ENCODE data around the gene PANK4. TPM values are rescaled to one million over a fixed set of nuclear protein-coding genes. Genes with fewer than 3 reads are reported as not detected.

PANK4 gene
- polyA plus RNA-seq, 1 donor from 2014 or later: 19.4 TPM

DNA sequence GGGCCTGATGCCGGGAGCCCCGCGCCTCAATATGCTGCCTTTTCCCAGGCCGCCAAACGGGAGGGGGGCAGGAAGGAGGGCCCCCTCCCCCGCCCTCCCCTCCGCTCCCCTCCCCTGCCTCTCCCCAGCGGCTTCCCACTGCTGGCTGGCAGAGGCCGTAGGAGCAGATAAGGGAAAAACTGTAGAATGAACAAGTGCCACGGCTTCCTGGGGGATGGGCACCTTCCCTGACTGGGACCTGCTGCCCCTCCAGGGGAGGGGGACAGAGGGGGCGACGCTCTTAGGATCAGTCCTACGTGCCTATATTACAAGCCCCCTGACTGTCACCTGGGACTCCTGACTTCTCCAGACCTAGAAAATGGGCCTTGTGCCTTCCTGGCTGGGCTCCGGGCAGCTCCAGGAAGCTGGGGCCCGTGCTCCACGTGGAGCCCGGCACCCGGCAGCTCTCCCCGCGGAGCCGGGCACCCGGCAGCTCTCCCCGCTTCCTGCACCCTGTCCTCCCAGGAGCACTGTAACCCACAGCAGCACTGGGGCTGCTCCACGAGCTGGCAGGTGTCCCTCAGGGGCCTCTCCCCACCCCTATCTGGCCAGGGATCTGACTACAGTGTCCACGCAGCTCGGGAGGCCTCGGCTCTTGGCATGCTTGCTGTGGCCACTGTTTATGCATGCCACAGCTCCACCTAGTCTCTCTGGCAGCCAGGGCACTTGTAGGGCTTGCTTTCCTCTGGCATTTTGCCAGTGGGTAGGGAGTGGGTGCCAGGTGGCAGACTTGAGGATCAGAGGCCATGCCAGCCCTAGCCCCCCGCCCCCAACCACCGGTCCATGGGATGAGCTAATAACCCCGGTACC, 4.3 kb upstream of the PANK4 start:
- H3K4me1 Mint-ChIP-seq: peaks cover 4 to 11% (median 5%) of the 10 kb centered on the region in 3 donors
- peak overlapping the region in 2 of 4 donors; percentile 12 to 43 for H3K4me3 Mint-ChIP-seq
- H3K36me3 Mint-ChIP-seq: no peaks in the 10 kb centered on the region
- H3K27ac Mint-ChIP-seq: no peak overlapping the region
- no peaks in the 10 kb centered on the region for H3K9me3 Mint-ChIP-seq
- peaks cover 22% of the 10 kb centered on the region for H3K27me3 Mint-ChIP-seq

GRCh38 chr1:2529784-2530512, 3.6 kb upstream of the PANK4 start, which contains the start of gene HES5:
Gene HES5 (minus strand): TSS chr1:2530263. CDS start chr1:2530164, 99 bp downstream.
- no peaks in the 10 kb centered on the region for H3K9me3 Mint-ChIP-seq
- peak within 1 kb of the TSS; percentile 79 to 93 (median 86) for H3K4me3 Mint-ChIP-seq
- peak within 1 kb of the TSS in 1 of 3 donors; percentile 87 for H3K27ac Mint-ChIP-seq
- peaks cover 19% of the 10 kb centered on the region for H3K27me3 Mint-ChIP-seq
- H3K4me1 Mint-ChIP-seq: peaks cover 6 to 13% (median 8%) of the 10 kb centered on the region in 3 donors
- no peaks in the 10 kb centered on the region for H3K36me3 Mint-ChIP-seq

- H3K4me3 Mint-ChIP-seq: peak overlapping the region; percentile 79 to 93 (median 86)
- no peaks in the 10 kb centered on the region for H3K36me3 Mint-ChIP-seq
- no peaks in the 10 kb centered on the region for H3K9me3 Mint-ChIP-seq
- H3K4me1 Mint-ChIP-seq: peaks cover 14 to 18% (median 16%) of the 10 kb centered on the region in 3 donors
- peak overlapping the region in 1 of 3 donors; percentile 87 for H3K27ac Mint-ChIP-seq
- peaks cover 19% of the 10 kb centered on the region for H3K27me3 Mint-ChIP-seq
Observed at GRCh38 chr1:2528966-2529783, 2.8 kb upstream of the PANK4 start.

DNA sequence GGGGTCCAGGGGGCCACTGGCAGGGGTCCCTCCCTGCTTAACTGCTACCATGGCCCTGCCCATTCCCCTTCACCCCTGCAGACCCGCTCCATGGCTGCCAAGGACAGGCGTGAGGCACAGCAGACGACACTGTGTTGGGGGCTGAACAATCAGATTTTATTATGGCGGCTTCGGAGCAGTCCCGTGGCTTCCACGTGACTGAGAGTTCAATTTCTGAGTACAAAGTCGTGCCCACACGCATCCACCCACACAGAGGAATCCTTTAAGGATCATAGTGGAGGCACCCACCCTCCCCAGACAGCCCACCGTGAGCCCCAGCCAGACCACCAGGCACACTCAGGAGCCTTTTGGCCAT, 2.2 kb upstream of the PANK4 start:
- Mint-ChIP-seq H3K27ac (peak overlapping the region in 1 of 3 donors; percentile 87), H3K9me3 (no peaks in the 10 kb centered on the region), H3K36me3 (no peaks in the 10 kb centered on the region), H3K4me3 (peak overlapping the region; percentile 79 to 93 (median 86)), H3K27me3 (peaks cover 17% of the 10 kb centered on the region), H3K4me1 (peaks cover 16 to 22% (median 17%) of the 10 kb centered on the region in 3 donors)

GRCh38 chr1:2528016-2528415, 1.6 kb upstream of the PANK4 start:
- Mint-ChIP-seq H3K27ac (no peak overlapping the region), H3K4me3 (peak overlapping the region in 1 of 4 donors; percentile 94), H3K36me3 (no peaks in the 10 kb centered on the region), H3K9me3 (no peaks in the 10 kb centered on the region), H3K4me1 (peaks cover 16 to 24% (median 17%) of the 10 kb centered on the region in 3 donors), H3K27me3 (peaks cover 15% of the 10 kb centered on the region)

DNA sequence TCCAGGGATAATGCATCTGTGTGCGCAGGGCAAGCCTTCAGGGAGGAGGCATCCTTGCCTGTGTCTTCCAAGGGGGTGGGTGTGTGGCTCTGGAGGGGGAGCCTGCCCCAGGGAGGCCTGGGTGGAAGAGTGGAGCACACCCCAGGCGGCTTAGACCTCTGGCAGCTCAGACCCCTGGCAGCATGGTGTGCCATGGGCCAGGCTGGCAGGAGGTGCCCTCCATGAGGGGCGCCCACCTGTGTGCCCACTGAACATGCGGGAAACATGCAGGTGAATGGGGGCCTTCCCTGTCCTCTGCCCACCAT, 1.1 kb upstream of the PANK4 start:
- no peaks in the 10 kb centered on the region for H3K36me3 Mint-ChIP-seq
- H3K27me3 Mint-ChIP-seq: peaks cover 15% of the 10 kb centered on the region
- H3K4me1 Mint-ChIP-seq: peaks cover 16 to 28% (median 17%) of the 10 kb centered on the region in 3 donors
- H3K9me3 Mint-ChIP-seq: no peaks in the 10 kb centered on the region
- peak overlapping the region in 1 of 4 donors; percentile 94 for H3K4me3 Mint-ChIP-seq
- no peak overlapping the region for H3K27ac Mint-ChIP-seq

DNA sequence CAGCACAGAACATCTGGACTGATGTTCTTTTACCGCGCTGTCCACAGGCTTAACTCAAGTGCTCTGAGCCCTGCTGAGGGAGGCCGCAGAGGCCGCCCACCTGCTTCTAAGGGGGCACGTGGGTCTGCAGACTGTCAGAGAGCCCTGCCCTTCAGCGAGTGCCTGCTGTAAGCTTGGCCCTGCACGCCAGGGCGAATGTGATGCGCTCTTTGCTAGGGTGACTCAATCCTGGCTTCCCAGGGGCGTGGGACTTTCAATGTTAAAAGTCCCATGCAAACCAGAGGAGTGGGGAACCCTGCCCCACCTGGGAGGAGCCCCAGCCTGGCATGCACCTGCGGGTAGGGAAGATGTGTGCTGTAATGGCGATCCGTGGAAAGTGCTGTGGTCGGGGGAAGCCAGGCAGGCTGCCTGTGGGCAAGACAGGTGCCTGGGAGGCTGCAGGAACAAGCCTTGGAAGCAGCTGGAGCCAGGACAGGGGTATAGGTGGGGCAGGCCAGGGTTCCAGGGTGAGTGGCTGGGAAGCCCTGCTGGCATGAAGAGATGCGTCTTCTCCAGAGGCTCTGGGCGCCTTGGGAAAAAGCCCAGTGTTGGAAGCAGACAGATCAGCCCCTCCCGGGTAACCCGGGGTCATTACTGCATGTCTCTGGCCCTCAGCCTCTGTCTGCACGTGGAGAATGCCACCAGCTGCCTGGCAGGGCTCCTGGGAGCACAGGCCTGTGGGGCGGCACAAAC, 594 bp upstream of the PANK4 start:
- Mint-ChIP-seq H3K4me3 (peak overlapping the region; percentile 3 to 99 (median 80)), H3K4me1 (peaks cover 16 to 28% (median 17%) of the 10 kb centered on the region in 3 donors), H3K9me3 (no peaks in the 10 kb centered on the region), H3K36me3 (no peaks in the 10 kb centered on the region), H3K27ac (peak overlapping the region; percentile 11 to 99 (median 89)), H3K27me3 (peaks cover 14% of the 10 kb centered on the region)

- Mint-ChIP-seq H3K9me3 (no peaks in the 10 kb centered on the region), H3K4me1 (peaks cover 15 to 28% (median 17%) of the 10 kb centered on the region in 3 donors), H3K36me3 (no peaks in the 10 kb centered on the region), H3K27me3 (peaks cover 6% of the 10 kb centered on the region), H3K4me3 (peak overlapping the region; percentile 88 to 99 (median 94)), H3K27ac (peak overlapping the region; percentile 46 to 89 (median 83))
Observed at GRCh38 chr1:2525572-2525919, 850 bp downstream of the PANK4 start.

- peak overlapping the region; percentile 65 to 94 (median 85) for H3K4me3 Mint-ChIP-seq
- peaks cover 15 to 28% (median 17%) of the 10 kb centered on the region in 3 donors for H3K4me1 Mint-ChIP-seq
- H3K27me3 Mint-ChIP-seq: peaks cover 5% of the 10 kb centered on the region
- no peaks in the 10 kb centered on the region for H3K9me3 Mint-ChIP-seq
- H3K36me3 Mint-ChIP-seq: no peaks in the 10 kb centered on the region
- H3K27ac Mint-ChIP-seq: no peak overlapping the region
Observed at GRCh38 chr1:2523891-2524609, 2.3 kb downstream of the PANK4 start.

GRCh38 chr1:2523191-2523890, 3.1 kb downstream of the PANK4 start:
- H3K36me3 Mint-ChIP-seq: no peaks in the 10 kb centered on the region
- no peaks in the 10 kb centered on the region for H3K9me3 Mint-ChIP-seq
- peak overlapping the region in 1 of 3 donors; percentile 47 for H3K27ac Mint-ChIP-seq
- peak overlapping the region in 1 of 4 donors; percentile 94 for H3K4me3 Mint-ChIP-seq
- H3K4me1 Mint-ChIP-seq: peaks cover 13 to 24% (median 14%) of the 10 kb centered on the region in 3 donors
- H3K27me3 Mint-ChIP-seq: no peaks in the 10 kb centered on the region

DNA sequence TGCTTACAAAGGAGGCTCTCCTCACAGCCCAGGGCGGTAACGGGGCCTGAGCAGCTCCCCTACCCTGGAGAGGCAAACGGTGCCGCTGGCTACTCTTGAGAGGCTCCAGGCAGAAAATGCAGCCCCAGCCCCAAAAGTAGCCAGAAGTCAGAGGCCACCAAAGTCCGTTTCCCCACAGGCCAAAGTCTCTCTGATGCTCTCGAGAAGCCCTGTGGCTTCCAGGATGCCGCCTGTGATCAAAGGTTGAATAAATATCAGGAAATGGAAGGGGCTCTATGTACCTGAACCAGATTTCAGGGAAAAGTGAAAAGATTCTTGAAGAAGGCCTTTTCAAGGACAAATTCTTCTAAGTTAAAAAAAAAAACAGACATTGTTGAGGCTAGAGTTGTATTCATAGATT, 4.2 kb downstream of the PANK4 start:
- H3K9me3 Mint-ChIP-seq: no peaks in the 10 kb centered on the region
- H3K27me3 Mint-ChIP-seq: no peaks in the 10 kb centered on the region
- peaks cover 13 to 24% (median 14%) of the 10 kb centered on the region in 3 donors for H3K4me1 Mint-ChIP-seq
- H3K27ac Mint-ChIP-seq: peak overlapping the region in 1 of 3 donors; percentile 6
- H3K4me3 Mint-ChIP-seq: peak overlapping the region in 2 of 4 donors; percentile 15 to 94
- H3K36me3 Mint-ChIP-seq: no peaks in the 10 kb centered on the region

GRCh38 chr1:2520806-2521205, 5.6 kb downstream of the PANK4 start:
- H3K27me3 Mint-ChIP-seq: no peaks in the 10 kb centered on the region
- H3K4me1 Mint-ChIP-seq: peaks cover 11 to 20% (median 14%) of the 10 kb centered on the region in 3 donors
- no peaks in the 10 kb centered on the region for H3K9me3 Mint-ChIP-seq
- H3K27ac Mint-ChIP-seq: no peak overlapping the region
- H3K36me3 Mint-ChIP-seq: no peaks in the 10 kb centered on the region
- H3K4me3 Mint-ChIP-seq: no peak overlapping the region

DNA sequence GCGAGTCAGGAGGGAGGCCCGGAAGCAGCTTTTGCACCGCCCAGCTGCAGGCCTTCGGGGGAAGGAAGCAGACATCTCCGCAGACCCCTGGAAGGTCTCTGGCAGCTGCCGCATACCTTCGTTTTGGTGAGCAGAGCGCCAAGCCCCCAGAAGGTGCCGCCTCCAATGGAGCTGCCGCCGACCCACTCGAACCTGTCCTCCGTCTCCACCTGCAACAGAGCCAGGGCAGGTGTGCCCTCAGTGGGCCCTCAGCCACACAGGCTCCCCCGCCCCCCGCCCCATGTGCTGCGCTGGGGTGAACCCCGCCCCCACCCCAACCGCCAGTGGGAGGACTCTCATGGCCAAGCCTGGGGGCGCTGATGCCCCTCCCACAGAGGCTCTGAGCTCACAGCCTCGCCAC, 6.2 kb downstream of the PANK4 start:
- no peak overlapping the region for H3K4me3 Mint-ChIP-seq
- no peaks in the 10 kb centered on the region for H3K9me3 Mint-ChIP-seq
- no peak overlapping the region for H3K27ac Mint-ChIP-seq
- H3K4me1 Mint-ChIP-seq: peaks cover 10 to 18% (median 14%) of the 10 kb centered on the region in 3 donors
- H3K36me3 Mint-ChIP-seq: no peaks in the 10 kb centered on the region
- no peaks in the 10 kb centered on the region for H3K27me3 Mint-ChIP-seq
